IPS DF 19.7 (cell line): ENCODE measurements around the gene MORC1.

Source experiments
- DNase-seq: peaks from one replicate; pipeline ENCODE4 v3.0.0-alpha.2; 2013; ENCODE audit warnings: low read depth, low spot score

Gene MORC1

DNA sequence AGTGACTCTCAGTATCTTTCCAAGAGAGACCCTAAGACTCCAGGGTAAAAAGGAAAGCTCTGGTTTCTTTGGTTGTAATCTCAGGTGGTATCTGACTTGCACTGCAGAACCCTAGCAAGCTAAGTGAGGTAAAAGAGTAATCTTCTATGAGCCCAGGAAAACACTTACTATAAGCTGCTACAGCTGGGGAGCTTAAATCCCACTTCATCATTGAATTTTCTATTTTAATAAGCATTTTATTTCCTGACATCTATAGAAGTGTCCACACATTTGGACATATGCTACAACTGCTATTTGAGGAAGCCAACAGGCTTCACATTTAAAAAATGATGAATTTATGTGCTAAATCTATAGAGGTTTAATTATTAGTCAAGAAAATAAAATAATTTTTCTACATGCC lies 91.1 kb downstream of the MORC1 start:
- DNase-seq, result no peak

DNA sequence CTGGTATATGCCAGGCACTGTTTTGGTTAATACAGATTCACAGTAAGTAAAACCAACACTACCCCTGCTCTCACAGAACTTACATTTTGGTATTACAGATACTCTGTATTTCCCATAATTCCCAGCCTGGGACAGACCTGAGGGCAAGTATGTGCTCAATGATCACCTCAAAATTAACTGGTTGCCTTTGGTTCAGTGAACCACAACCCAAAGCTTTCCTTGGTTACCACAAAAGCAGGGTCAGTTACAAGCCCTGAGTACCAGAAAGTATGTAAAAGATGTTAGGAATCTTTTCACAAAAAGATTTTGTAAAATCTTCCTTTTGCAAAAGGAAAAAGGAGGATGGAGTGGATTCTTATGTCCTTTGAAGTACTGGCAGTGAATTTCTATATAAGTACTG lies 92.0 kb downstream of the MORC1 start:
- DNase-seq, result no peak

DNA sequence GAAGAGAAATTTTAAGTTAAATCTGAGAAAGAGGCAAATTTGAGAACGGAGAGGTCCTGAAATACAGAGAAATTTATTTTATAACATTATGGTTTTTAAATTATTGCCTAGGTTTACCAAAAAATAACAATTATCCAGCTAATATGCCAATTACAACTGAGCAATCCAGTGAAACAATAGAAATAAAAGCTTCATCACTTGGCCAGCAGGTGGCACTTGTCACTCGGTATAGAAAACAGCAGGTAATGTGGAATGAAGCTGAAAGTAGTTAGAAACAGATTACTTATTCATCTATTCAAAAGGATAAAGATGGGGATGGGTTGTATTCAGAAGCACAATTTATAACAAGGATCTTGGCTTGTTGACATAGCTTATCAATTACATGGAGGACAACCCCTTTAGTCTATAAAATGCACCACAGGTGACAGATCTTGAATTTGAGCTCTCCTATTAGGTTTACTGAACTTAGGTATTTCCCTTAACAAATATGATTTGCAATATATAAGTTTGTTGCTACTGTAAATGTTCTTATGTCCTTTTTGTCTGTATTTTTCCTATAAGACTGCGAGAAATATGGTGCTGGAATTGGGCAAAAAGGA lies 94.2 kb downstream of the MORC1 start:
- no peak for DNase-seq

DNA sequence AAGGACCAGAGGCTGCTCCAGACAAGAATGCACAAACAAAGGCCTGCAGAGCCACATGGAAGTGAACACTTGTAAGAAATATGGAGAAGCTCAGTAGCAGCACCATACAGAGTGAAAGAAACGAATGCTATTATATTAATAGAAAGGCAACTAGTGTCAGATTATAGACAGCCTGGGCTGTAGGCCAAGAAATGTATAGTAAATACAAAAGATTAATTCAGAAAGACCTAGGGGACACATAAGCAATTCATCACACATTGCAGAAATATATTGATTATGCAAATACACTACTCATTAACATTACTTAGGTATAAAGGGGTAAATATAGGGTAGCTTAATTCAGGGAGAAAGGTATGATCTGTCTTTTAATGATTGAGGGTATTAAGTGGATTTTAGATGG lies 94.8 kb downstream of the MORC1 start:
- no peak for DNase-seq

DNA sequence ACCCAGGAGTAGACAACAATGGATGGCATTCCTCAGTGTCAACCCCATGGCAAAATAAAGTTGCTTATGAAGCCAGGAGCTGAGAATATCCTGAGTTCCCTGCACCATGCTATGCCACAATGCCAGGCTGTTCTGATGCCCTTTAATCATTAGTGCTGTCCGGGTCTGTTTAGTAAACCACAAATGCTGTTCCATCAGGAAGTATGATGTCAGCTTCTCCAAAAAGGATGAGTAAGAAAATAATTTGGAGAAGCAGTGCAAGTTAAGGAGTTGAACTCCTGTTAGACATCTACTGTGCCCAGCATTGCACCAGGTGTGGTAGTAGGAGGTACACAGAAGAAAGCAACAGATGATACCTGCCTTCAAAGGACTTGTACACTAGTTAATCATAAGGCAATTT lies 96.4 kb downstream of the MORC1 start:
- DNase-seq, result no peak

DNA sequence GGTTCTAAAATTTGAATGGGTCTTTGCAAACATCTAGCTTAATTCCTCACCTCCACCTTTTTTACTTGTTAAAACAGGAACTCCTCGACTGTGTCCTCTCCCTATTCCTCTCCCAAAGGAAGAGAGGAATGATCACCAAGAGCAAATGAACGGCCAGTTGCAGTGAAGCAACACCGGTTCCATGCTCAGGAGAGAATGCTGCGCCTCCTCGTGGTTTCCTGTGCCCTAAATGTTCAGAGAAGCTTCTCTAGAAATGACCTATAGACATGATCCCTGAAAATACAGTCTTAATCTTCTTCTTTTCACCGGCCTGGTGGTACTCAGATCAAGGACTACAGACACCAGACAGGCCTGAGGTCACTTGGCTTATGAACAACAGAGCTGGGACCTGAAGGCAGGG lies 99.1 kb downstream of the MORC1 start:
- no peak for DNase-seq

DNA sequence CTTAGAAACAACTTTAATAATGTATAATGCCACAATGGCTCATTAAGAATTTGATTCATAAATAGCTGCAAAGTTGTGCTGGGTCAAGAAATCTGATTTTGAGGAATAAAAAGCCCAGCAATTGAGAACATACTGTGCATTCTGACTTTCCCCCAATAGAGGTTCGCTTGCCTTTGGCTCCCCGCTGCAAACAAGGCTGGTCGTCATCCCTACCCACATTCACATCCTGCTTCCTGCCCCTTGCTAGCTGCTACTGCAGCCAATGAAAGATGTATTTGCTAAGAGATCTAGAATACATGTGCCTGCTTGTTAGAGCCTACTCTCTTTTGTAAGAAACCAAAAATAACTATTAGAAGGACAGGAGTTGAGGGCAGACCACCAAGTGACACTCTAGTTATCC lies 112.5 kb downstream of the MORC1 start:
- DNase-seq, result no peak

DNA sequence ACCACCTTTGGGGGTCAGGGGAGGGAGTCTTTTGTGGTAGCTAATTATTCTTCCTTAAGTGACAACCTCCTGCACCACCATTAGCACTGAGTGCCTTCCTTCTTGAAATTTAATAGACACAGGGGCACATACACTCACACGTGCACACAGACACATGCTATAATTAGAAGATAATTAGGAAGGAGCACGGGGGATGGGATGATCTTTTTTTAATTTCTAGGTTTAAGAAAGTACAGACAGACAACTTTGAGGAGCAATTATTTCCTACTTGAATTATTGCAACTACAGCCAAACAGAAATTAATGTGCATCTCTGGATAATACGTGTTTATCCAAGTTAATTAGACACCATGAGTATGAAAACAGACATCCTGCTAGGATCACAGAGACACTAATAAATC lies 119.5 kb downstream of the MORC1 start:
- no peak for DNase-seq

DNA sequence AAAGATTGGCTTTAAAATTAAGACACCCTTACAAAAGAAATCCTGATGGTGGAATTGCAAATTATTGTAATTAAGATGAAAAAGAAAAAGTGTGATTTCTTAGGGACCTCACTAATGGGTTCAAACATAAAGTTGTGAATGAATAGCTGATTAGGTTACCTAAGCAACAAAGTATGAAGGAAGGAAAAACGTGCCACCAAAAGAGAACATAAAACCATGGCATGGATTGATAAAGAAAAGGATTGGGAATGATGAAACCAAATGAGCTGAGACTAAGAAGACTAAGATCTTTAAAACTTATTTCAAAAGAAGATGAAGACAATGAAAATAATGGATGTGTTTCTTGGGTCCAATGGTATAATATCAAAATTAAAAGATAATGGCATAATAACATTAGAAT lies 132.1 kb downstream of the MORC1 start:
- DNase-seq, result no peak

DNA sequence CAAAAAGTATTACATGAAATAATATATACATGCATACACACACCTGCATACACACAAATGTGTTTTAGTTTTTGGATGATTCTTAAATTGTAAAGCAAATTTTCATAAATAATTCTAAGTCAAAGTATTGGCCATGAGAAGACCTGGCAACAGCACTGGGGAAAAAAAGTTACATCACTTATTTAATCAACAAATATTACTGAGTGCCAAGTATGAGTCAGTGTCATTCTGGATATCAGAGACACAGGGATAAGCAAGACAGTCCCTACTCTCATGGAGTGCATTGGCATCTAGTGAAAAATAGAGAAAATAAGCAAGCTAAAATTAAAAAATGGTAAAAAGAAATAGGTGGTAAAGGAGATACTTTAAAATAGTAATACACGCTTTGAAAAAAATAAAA lies 134.9 kb downstream of the MORC1 start:
- no peak for DNase-seq

DNA sequence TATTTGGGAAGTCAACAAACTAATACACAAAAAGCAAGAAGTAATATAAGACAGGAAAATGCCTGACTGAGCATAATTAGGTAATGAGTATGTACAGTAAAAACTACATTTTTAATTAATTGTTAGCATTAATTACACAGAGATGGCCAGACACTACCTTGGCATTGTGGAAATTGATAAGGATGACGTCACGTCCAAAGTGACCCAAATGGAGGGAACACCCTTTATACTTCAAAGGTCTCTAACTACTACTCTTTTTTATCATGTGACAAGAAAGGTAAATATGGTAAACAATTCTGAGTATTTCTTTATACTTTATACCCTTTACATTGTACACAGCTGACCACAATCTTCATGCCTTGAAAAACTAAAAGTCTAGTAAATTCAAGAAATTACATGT lies 141.9 kb downstream of the MORC1 start:
- DNase-seq, result no peak

DNA sequence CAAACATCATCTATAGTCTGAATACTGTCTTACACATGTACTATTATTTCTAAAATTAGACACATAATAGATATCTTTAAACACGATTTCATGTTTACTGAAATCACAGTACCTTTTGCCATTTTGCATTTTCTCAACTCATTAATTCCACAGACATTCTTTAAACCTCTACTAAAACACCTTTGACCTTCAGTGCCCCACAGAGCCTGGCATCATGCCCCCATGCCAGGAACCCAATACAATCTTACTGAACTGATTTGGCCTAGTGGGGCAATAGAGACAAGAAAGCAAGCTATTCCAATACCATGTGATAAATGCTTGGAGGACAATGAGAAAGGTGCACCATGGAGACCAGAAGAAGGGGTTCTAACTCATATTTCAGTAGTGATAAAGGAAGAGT lies 144.9 kb downstream of the MORC1 start:
- no peak for DNase-seq

DNA sequence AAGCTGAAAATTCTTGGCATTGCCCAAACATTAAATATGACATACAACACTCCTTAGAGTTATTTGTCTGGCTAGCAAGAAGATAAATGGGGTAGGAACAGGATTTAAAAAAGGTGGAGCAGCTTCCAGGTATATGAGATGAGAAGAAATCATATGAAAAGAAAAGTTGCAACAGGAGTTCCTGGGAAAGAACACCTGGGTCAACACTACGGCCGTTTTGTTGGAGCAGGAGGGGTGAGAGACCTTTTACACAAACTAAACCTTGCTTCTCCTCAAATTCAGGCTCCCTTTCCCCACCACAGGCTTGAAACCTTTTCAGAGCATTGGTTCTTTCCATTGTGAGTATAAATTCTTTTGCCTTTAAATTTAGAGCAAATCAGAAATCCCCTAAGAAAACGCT lies 145.5 kb downstream of the MORC1 start:
- DNase-seq, result no peak

DNA sequence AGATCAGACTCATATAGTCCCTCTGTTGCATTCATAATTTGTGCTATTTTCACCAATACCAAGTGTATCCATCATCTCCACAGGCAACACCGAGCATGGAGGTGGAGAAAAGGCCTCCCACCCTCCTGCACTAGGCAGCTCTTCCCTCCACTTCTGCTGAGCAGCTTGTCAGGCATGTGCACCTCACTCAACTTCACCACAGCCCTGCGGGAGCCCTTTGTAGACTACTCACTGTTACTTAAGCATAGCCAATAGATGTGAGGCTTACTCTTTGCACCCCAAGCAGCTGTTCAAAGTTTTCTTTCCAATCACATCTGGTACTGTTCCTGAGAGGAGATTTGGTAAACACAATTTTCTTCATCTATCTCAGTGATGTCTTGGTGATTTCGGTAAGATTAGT lies 147.4 kb downstream of the MORC1 start:
- no peak for DNase-seq

DNA sequence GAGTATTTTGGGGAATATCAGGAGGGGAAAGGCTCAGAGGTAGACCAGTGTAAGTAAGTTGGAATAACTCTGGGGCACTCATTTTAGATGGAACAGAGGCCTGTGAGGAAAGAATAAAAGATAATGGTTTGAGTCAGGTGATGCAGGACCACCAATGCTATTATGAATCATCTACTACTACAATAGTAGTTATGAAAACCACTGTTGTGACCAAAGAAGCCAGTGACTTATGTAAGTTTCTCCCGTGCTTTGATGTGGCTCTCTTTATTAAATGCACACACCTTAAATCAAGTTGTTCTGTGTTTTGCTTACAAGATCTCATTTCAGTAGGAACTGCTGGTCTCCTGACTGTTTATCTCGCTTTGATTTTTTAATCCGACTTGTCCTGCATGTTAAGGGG lies 151.2 kb downstream of the MORC1 start:
- no peak for DNase-seq

DNA sequence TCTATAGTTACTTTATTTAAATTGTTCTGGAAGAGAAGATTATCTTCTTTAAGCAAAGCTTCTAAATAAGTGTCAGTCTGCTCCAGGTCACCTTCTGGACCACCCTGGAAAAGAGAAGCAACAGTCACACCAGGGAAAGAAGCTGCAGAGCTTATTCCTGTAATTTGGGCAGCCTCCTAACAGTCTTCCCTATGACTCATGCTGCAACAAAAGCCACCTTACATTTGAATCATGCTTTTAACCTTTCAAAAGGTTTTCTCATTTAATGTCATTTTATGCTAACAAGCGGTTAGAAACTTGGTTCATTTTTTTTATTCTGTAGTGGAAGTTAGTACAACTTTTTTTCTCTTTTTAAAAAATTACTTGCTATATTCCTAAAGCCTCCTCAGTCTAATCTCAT lies 158.9 kb downstream of the MORC1 start:
- DNase-seq, result no peak

DNA sequence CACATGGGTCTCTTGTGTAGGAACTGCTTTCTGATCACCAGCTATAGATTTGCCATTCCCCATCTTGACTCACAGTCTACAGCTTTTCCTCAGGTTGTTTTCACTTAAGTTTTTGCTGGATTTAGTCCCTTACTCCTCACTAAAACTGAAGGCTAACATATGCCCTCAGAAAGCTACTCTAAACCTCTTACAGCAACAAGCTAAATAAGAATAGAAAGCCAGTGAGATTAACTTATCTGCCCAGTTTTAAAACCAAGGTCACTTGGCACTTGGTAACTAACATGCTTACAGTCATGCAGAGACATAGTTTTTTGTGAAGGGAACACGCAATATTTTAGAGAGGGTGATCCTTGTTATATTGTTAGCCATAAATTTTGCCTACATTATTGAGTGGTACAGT lies 164.2 kb downstream of the MORC1 start, which contains the start of gene GUCA1C:
TSS of gene GUCA1C (minus strand) at position 180 of the 400 bp plus-strand sequence. CDS start at position 63, 117 bp downstream.
- DNase-seq, result no peak

DNA sequence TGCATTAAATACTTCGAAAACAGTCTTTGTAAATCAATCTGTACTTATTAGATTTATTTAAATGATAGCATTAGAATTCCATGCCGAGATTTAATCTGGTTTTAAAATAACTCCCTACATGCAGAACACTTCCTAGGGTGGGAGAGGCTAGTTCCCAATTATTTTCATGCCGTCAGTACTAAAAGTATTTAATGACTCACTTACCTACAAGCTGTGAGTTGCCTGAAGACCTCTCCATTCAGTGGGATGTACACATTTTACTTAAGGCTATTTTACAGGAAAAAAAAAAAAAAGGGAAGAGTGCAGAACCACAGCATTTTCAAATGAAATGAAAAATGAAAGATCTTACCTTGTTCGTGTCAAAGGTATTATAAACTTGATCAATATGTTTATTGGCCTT lies 164.7 kb downstream of the MORC1 start:
- no peak for DNase-seq

DNA sequence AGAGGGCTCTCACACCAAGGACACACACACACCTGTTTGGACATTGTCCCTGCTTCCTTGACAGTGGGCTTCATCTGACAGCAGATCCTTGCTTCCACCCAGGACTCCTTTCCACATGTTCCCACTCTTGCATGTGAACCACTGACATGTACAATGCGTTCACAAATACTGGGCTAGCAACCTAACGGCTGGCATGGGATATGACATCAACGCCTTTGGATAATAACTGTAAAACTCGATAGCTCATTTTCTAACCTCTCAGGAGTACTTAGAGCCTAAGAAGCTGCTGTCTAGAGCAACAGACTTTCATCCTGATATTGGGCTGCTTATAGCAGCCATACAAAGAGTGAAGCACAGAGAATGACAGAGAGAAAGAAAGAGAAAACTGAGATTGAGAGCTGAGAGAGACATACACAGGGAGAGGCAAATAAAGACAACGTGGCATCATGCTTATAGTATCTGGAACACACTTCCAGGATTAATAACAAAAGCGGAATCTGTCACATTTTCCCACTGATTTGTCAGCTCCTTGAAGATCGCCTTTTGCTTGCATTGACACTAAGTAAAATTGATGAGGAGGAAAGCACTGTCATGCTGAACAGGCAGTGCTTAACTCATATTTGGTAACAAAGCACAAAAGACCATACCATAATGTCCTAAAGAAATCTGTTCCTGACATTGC lies 166.0 kb downstream of the MORC1 start:
- no peak for DNase-seq

DNA sequence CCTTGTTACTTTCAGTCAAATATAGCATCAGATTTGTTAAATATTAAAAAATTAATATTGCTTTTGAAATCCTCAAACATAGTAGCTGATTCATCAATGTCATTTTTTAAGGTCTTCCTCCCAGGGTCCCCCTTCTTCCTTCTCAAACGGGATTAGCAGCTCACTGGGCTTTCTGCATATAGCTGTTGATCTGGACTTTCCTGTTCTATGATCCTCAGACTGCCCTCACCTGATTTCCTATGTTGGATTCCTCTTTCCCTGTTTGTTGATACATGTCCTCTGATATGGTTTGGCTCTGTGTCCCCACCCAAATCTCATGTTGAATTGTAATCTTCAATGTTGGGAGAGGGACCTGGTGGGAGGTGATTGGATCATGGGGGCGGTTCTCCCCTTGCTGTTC lies 170.1 kb downstream of the MORC1 start:
- DNase-seq, result no peak

DNA sequence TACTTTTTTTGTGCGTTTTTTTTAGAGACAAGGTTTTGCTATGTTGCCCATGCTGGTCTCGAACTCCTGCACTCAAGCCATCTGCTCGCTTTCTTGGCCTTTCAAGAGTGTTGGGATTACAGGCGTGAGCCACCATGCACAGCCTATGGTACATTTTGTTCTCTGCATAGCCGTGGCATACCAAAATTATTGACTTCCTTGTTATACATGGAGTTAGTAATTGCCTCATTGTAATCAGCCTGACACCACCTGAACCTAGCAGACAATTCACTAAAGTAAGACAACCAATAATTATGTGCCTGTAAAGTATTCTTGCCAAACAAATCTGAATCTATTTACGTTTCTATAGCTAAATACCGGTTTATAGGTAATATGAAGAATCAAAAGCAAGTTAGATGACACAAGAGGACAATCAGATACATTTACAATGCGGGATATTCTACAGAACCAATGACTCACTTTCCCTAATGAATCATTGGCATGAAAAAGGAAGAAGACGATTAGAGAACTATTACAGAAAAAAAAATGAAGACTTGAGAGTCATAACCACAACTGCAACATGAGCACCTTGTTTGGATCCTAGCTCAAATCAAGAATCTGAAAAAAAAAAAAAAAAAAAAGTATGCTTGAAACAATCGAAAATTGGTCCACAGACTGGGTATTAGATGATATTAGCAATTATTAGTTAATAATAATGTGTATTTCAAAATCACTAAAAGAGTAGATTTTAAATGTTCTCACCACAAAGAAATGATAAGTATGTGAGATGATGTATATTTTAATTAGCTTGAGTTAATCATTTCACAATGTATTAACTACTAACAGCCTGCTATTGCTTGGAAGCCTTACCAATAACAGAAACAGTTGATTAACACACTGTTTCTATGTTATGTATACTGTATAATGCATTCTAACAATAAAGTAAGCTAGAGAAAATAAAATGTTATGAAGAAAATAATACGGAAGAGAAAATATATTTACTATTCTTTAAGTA lies 171.3 kb downstream of the MORC1 start:
- no peak for DNase-seq

DNA sequence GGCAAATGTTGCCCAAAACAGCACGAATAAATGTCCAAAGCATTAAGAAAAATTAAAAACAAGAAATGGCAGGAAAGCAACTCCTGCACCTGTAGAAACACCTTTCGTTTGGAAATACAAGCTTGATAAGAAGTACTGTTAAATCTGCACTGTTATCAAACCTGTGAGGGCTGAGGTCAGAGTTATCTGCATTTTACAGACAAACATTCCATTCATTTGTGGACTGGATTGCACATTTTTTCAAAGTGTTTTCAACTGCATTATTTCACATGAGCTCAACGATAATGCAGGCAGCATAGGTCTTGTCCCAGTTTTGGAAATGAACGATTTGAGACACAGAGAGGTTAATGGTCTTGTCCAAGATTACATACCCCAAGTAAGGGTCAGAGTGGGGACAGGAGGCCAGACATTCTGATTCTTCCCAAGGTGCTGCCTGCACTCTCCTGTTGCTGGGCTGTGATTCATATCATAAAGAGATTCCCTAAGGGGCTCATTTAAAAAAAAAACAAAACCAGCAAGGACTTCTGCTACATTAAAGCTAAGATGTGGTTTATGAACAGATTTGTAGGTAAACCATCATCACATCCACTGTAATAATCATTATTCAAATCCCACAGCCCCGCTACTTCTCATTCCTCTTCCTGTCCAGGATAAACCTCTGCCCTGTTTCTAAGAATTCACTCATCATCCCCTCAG lies 177.2 kb downstream of the MORC1 start:
- DNase-seq, result no peak
